ENCODE measurements around the gene SRP14. TPM values are rescaled to one million over a fixed set of nuclear protein-coding genes. Genes with fewer than 3 reads are reported as not detected.

The SRP14 gene
- total and polyA plus RNA-seq, 4 donors, result 136 to 421 (median 272) TPM

DNA sequence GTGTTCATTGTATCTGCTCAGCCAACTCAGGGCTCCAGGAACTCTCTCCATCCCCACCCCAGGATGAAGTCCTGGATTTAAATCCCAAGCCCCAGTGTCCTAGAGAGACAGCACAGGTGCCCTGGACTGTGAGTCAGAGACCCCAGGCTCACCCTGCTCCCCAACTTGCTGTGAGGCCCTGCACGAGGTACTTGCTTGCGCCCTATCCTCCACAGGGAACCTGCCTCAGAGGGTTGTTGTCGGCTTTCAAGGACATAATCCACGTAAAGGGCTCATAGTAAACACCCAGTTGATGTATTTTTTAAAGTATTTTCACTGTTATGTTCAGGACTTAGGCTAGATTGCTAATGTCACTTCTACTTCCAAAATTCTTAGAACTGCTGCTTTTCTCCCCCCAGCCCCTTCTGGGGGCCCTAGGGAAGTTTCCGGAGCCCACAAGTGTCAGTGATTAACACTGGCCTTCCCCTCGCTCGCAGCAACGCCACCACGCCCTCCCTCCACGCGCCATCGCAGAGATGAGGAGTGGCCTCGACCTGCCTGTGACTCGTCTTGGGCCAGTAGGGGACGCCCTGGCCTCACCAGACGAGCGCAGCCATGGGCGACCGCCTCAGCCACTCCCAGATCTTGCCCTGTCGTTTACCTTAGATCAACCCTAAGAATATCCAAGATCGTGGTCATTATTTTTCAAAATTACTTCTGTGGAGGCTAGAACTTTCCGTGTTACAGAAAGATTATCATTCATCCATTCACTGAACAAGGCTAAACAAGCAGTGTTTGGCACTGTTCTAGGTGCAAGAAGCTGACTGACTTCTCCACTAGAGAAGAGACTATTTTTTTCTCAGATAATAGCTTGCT, 6.0 kb upstream of the SRP14 start:
- H3K36me3 ChIP-seq (ENCODE audit: control insufficient read depth in 4 of 4, insufficient read depth in 4 of 4, low read length in 4 of 4), result no peaks in the 10 kb centered on the region
- no peak overlapping the region for H3K9ac ChIP-seq (ENCODE audit: insufficient read depth in 1 of 2, low read length in 2 of 2)
- peak overlapping the region in 1 of 2 donors; percentile 24 for H3K27ac ChIP-seq (ENCODE audit: low read depth in 1 of 2, low read length in 1 of 2)
- no peaks in the 10 kb centered on the region for H3K27me3 ChIP-seq (ENCODE audit: control insufficient read depth in 3 of 3, insufficient read depth in 3 of 3, low read length in 2 of 3)
- ATAC-seq (ENCODE audit: insufficient read depth, low FRiP score) (peak; percentile 90), DNase-seq (peak; percentile 84 to 89 (median 87))
- no peak overlapping the region for H3K4me3 ChIP-seq
- TF ChIP-seq, protein P1, sequence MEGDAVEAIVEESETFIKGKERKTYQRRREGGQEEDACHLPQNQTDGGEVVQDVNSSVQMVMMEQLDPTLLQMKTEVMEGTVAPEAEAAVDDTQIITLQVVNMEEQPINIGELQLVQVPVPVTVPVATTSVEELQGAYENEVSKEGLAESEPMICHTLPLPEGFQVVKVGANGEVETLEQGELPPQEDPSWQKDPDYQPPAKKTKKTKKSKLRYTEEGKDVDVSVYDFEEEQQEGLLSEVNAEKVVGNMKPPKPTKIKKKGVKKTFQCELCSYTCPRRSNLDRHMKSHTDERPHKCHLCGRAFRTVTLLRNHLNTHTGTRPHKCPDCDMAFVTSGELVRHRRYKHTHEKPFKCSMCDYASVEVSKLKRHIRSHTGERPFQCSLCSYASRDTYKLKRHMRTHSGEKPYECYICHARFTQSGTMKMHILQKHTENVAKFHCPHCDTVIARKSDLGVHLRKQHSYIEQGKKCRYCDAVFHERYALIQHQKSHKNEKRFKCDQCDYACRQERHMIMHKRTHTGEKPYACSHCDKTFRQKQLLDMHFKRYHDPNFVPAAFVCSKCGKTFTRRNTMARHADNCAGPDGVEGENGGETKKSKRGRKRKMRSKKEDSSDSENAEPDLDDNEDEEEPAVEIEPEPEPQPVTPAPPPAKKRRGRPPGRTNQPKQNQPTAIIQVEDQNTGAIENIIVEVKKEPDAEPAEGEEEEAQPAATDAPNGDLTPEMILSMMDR (IDR thresholded peaks at IDR 0.05; ENCODE audit: control extremely low read depth, extremely low read depth), result peak; percentile 97
- H3K4me1 ChIP-seq (ENCODE audit: control insufficient read depth in 5 of 5, insufficient read depth in 5 of 5, low read length in 5 of 5), result peaks cover 4 to 31% (median 13%) of the 10 kb centered on the region in 5 donors
- no peaks in the 10 kb centered on the region for H3K9me3 ChIP-seq (ENCODE audit: control insufficient read depth in 4 of 4, insufficient read depth in 3 of 4, low read length in 3 of 4)
- 4% methylated on average over 21 to 22 of the region's 22 CpGs for WGBS, 2 donors

- Histone ChIP-seq H3K9me3 (ENCODE audit: control insufficient read depth in 4 of 4, insufficient read depth in 3 of 4, low read length in 3 of 4) (no peaks in the 10 kb centered on the region), H3K9ac (ENCODE audit: insufficient read depth in 1 of 2, low read length in 2 of 2) (no peak overlapping the region), H3K4me3 (no peak overlapping the region), H3K4me1 (ENCODE audit: control insufficient read depth in 5 of 5, insufficient read depth in 5 of 5, low read length in 5 of 5) (peaks cover 8 to 33% (median 13%) of the 10 kb centered on the region in 5 donors), H3K36me3 (ENCODE audit: control insufficient read depth in 4 of 4, insufficient read depth in 4 of 4, low read length in 4 of 4) (no peaks in the 10 kb centered on the region), H3K27me3 (ENCODE audit: control insufficient read depth in 3 of 3, insufficient read depth in 3 of 3, low read length in 2 of 3) (no peaks in the 10 kb centered on the region), H3K27ac (ENCODE audit: low read depth in 1 of 2, low read length in 1 of 2) (no peak overlapping the region)
- DNase-seq (no peak), ATAC-seq (ENCODE audit: insufficient read depth, low FRiP score) (no peak)
- WGBS, 2 donors, result 85% methylated on average over 10 of the region's 10 CpGs
- TF ChIP-seq, protein P1 (IDR thresholded peaks at IDR 0.05; ENCODE audit: control extremely low read depth, extremely low read depth), result no peak
These were observed 5.1 kb upstream of the SRP14 start for GRCh38 chr15:40043927-40044716.

DNA sequence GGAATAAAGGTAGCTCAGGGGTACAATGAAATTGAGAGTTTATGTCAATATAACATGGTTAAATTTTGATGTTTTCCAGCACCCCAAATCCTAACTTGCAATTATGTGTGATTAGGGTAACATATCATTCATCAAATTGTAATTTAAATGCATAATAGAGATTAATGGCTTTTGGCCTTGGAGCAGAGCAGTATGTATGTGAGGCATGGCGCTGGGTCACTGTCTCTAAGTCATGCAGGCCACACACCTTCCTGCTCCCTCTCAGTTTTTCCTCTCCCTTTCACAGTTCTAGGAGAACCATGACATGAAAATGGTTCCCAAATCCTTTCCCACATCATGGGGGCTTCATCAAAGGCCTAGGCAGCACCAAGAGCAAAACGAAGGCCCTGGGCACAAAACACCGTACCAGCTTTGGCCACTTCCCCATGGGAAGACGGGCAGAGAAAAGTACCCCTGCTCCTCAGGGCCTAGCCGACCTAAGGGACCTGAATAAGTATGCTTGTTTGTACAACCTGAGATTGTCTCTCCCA, 3.9 kb upstream of the SRP14 start:
- H3K4me1 ChIP-seq (ENCODE audit: control insufficient read depth in 5 of 5, insufficient read depth in 5 of 5, low read length in 5 of 5), result peaks cover 8 to 31% (median 10%) of the 10 kb centered on the region in 5 donors
- ATAC-seq (ENCODE audit: insufficient read depth, low FRiP score), result no peak
- TF ChIP-seq, protein P1 (IDR thresholded peaks at IDR 0.05; ENCODE audit: control extremely low read depth, extremely low read depth), result no peak

More for the DNA sequence above, 3.9 kb upstream of the SRP14 start:
- H3K27ac ChIP-seq (ENCODE audit: low read depth in 1 of 2, low read length in 1 of 2), result no peak overlapping the region
- no peaks in the 10 kb centered on the region for H3K27me3 ChIP-seq (ENCODE audit: control insufficient read depth in 3 of 3, insufficient read depth in 3 of 3, low read length in 2 of 3)
- 90 to 91% methylated on average over 5 of the region's 5 CpGs for WGBS, 2 donors
- peaks cover 0 to 3% (median under 1%) of the 10 kb centered on the region in 4 donors for H3K36me3 ChIP-seq (ENCODE audit: control insufficient read depth in 4 of 4, insufficient read depth in 4 of 4, low read length in 4 of 4)
- DNase-seq, result no peak
- no peaks in the 10 kb centered on the region for H3K9me3 ChIP-seq (ENCODE audit: control insufficient read depth in 4 of 4, insufficient read depth in 3 of 4, low read length in 3 of 4)
- no peak overlapping the region for H3K4me3 ChIP-seq
- H3K9ac ChIP-seq (ENCODE audit: insufficient read depth in 1 of 2, low read length in 2 of 2), result no peak overlapping the region

All from lung (tissue), 12 donors.